ENCODE data around the gene MGLL.
"Not testable (repeated sequence)": the region's sequence is repeated elsewhere in the genome, so short reads cannot be mapped to it uniquely, and the experiment has no call there.

The MGLL gene

DNA sequence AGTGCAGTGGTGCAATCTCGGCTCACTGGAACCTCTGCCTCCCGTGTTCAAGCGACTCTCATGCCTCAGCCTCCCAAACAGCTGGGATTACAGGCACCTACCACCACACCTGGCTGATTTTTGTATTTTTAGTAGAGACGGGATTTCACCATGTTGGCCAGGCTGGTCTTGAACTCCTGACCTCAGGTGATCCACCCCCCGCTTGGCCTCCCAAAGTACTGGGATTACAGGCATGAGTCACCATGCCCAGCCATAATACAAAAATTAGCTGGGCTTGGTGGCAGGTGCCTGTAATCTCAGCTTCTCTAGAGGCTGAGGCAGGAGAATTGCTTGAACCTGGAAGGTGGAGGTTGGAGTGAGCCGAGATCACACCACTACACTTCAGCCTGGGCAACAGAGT lies 167.3 kb downstream of the MGLL start:
- not testable (repeated sequence) for DNase-seq (ENCODE audit: low read depth in 2 of 2)

- no peak for DNase-seq (ENCODE audit: low read depth in 2 of 2)
Observed at GRCh38 chr3:127654374-127654773, 167.9 kb downstream of the MGLL start.

- no peak for DNase-seq (ENCODE audit: low read depth in 2 of 2)
Observed at GRCh38 chr3:127652246-127652995, 169.9 kb downstream of the MGLL start.

- DNase-seq (ENCODE audit: low read depth in 2 of 2) = no peak
Observed at GRCh38 chr3:127651516-127652172, 170.7 kb downstream of the MGLL start.

DNA sequence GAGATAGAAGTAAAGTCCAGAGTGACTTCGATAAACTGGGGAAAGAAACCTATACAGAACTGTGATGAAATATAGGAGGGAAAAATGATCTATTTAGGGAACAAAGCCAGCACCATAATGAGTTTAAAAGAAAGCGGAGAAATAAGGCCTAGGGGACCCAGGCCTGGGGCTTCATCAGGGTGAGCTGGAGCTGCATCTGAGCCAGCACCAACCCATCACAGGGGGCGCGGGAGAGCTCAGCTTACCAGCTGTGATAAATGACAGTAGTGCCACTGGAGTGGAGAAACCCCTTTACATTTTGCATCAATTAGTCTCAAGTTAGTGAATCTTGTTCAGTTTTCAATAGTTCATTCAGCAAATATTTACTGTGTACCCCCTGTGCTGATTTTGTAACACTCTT lies 172.1 kb downstream of the MGLL start:
- no peak for DNase-seq (ENCODE audit: low read depth in 2 of 2)

- no peak for DNase-seq (ENCODE audit: low read depth in 2 of 2)
Observed at GRCh38 chr3:127647845-127648204, 174.5 kb downstream of the MGLL start.

DNA sequence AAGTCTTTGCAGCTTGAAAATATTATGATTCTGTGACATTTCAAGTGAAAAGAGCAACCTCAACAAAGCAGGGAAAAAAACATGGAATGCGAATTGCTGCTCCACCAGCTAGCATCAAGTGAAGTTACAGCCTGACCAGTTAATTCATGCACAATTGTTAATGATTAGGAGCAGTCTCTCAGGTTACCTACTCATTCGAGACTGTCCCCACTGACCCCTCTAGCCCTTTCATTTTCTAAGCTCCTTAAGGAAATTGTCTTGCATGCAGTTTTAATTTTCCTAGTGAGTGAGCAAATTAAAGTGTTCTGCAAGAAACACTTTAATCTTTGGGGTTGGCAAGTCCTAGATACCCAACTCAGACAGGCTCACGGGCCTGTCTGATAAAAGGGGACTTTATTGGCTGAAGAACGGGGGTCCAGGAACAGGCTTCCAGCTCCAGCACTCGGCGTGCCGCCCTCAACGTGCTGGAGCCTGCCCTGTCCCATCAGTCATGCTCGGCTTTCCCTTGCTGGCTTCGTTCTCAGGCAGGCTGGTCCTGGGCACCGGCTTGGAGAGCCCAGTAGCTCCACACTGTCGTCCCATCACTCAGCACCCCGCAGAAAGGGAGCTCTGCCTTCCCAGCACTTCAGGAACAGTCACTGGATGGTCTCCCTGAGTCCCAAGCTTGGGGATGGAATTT lies 175.0 kb downstream of the MGLL start:
- no peak for DNase-seq (ENCODE audit: low read depth in 2 of 2)

GRCh38 chr3:127646501-127647046 lies 175.7 kb downstream of the MGLL start:
- DNase-seq (ENCODE audit: low read depth in 2 of 2) = no peak

- DNase-seq (ENCODE audit: low read depth in 2 of 2) = no peak
Observed at GRCh38 chr3:127645371-127646015, 176.8 kb downstream of the MGLL start.

DNA sequence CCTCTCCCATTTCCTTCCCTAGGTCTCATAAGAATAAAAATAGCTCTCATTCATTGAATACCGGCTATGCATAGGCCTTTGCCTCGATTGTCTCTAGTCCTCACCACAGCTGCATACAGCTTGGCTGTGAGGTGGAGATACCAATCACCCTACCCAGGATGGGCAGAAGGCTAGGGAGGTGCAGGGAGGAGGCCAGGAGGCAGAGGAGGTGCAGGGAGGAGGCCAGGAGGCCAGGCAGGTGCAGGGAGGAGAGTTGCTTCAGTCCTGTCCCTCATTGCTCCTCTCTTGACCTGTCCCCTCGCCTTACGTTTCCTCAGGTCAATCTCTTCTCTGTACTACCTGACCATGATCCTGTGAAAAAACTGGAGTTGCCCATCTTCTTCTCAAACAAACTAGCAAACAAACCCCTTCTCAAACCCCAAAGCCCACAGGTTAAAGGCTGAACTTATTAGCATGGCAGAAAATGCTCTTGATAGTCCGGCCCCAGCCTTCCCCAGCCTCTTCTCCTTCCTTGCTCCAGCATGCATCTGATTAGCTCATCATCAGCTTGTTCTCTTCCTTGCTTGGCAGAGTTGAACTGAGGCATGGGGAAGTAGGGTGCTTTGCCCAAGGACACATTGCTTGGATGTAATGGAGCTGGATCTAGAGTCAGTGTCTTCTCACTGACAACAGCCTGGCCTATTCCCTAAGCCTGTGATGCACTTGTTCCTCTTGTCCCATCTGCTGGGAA lies 177.5 kb downstream of the MGLL start:
- DNase-seq (ENCODE audit: low read depth in 2 of 2) = no peak

- DNase-seq (ENCODE audit: low read depth in 2 of 2) = no peak
Observed at GRCh38 chr3:127640042-127640355, 182.3 kb downstream of the MGLL start.

GRCh38 chr3:127639173-127640041 lies 182.9 kb downstream of the MGLL start:
- DNase-seq (ENCODE audit: low read depth in 2 of 2) = no peak
